HG03565 (cell line): ENCODE data around the gene TBX6.

Source experiments
- ATAC-seq: cut with Tn5 transposase; IDR thresholded peaks from one replicate; pipeline ENCODE4 v1.9.1; 2021; ENCODE audit warnings: mild to moderate bottlenecking, moderate library complexity; ENCODE audit not compliant: unreplicated experiment

Gene TBX6

GRCh38 chr16:30087181-30087898 lies 4.4 kb downstream of the TBX6 start:
- ATAC-seq: no peak

GRCh38 chr16:30086291-30087140 lies 5.2 kb downstream of the TBX6 start:
- ATAC-seq: no peak

GRCh38 chr16:30085820-30086219 lies 5.9 kb downstream of the TBX6 start:
- ATAC-seq: no peak

GRCh38 chr16:30085247-30085646 lies 6.5 kb downstream of the TBX6 start:
- ATAC-seq: no peak

- no peak for ATAC-seq
Observed at GRCh38 chr16:30084816-30085159, 6.9 kb downstream of the TBX6 start.

- ATAC-seq: no peak
Observed at GRCh38 chr16:30084096-30084815, 7.5 kb downstream of the TBX6 start.

- ATAC-seq: no peak
Observed at GRCh38 chr16:30083216-30084055, 8.3 kb downstream of the TBX6 start.

GRCh38 chr16:30082545-30083090 lies 9.1 kb downstream of the TBX6 start:
- no peak for ATAC-seq

- ATAC-seq: no peak
Observed at GRCh38 chr16:30079480-30079879, 12.2 kb downstream of the TBX6 start.

GRCh38 chr16:30078744-30079143 lies 13.0 kb downstream of the TBX6 start:
- no peak for ATAC-seq

- no peak for ATAC-seq
Observed at GRCh38 chr16:30077656-30078055, 14.1 kb downstream of the TBX6 start.

GRCh38 chr16:30076276-30076791 lies 15.4 kb downstream of the TBX6 start:
- no peak for ATAC-seq

- peak; percentile 57 for ATAC-seq
Observed at GRCh38 chr16:30075503-30076275, 16.0 kb downstream of the TBX6 start, which contains the start of gene PPP4C. PPP4C (plus strand) TSS chr16:30075994; CDS start chr16:30076378, 384 bp downstream.

- no peak for ATAC-seq
Observed at GRCh38 chr16:30070490-30070889, 21.2 kb downstream of the TBX6 start.

GRCh38 chr16:30069611-30070462 lies 21.9 kb downstream of the TBX6 start:
- no peak for ATAC-seq

GRCh38 chr16:30068750-30069610 lies 22.7 kb downstream of the TBX6 start:
- ATAC-seq: no peak

- no peak for ATAC-seq
Observed at GRCh38 chr16:30068333-30068732, 23.4 kb downstream of the TBX6 start.

- no peak for ATAC-seq
Observed at GRCh38 chr16:30067584-30067916, 24.2 kb downstream of the TBX6 start.
